Activated CD8-positive, alpha-beta memory T cell treated with anti-CD3 and anti-CD28 coated beads, Interleukin-2, amount 50 U/mL, for 1 hour (primary cell): ENCODE data around the gene WWP2.

Experiments
- DNase-seq: peaks from one replicate; pipeline ENCODE4 v3.0.0-alpha.2; 2020; ENCODE audit errors: extremely low read depth

The WWP2 gene

GRCh38 chr16:69927056-69927757, 165.1 kb downstream of the WWP2 start:
- DNase-seq = no peak

DNA sequence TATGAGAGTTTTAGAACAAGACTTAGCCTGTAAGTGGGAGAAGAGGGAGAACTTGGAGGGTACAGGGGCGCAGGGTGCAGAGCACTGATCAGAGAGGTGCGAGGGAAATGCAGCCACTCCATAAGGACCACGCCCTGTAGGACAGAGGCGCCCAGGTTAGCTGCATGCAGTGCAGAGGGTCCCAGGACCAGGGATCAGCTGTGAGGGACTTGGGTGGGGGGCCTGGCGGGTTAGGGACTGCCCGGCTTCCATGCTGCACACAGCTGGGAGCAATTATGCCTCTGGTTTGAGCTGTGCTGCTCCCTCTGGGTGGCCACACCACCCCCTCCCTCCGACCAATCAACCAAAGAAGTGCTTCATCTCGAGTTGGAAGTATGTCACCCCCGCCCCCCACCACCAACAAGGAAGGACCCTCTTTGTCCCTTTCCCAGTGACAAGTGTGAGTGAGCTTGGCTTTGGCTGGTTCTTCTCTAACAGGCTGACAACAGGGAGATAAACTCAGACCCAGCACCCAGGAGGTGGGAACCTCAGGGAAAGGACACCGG, 166.8 kb downstream of the WWP2 start:
- DNase-seq = no peak

GRCh38 chr16:69929480-69929879, 167.3 kb downstream of the WWP2 start:
- no peak for DNase-seq

DNA sequence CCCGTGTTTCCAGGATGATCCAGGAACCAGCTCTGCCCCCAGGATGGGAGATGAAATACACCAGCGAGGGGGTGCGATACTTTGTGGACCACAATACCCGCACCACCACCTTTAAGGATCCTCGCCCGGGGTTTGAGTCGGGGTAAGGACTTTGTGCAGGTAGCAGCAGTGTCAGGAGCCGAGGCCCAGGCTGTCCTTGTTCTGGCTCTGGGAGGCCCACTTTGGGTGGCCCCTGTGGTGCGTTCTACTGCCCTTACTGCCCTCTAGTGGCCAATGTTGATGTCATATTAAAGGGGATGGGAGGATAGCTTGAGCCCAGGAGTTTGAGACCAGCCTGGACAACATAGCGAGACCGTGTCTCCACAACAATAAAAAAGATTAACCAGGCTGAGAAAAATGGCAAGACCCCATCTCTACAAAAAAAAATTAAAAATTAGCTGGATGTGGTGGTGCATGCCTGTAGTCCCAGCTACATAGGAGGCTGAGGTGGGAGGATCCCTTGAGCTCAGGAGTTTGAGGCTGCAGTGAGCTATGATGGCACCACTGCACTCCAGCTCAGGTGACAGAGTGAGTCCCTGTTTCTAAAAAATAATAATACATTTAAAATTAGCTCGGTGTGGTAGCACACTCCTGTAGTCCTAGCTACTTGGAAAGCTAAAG, 168.1 kb downstream of the WWP2 start:
- DNase-seq = peak; percentile 11

DNA sequence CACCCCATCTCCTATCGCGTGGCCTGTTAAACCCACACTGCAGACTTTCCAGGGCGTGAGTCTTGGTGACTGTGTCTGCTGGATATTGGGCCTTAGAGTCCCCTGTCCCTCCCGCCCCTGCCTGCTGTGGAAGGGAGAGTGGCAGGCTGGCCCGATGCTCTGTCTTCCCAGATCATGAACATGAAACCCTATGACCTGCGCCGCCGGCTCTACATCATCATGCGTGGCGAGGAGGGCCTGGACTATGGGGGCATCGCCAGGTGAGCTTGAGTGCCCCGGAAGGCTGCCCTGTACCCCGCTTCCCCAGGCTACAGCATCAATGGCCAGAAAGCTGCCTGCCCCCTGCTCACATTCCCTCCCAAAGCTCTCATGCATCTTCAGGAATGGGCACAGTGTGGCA, 169.5 kb downstream of the WWP2 start:
- DNase-seq = no peak

DNA sequence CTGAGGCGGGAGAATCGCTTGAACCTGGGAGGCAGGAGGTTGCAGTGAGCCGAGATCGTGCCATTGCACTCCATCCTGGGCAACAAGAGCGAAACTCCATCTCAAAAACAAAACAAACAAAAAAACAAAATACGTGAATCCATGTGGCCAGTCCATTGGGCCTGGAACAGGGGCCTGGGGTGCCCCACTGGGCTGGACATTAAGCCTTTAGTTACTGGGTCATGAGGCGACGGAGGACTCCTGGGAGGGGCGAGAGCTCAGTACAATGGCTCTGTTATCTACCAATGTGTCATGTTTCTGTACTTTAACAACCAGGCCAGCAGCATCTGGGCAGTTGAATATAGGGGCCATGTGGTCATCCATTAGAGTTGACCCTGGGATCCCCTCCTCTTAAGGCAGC, 170.1 kb downstream of the WWP2 start:
- DNase-seq = no peak

DNA sequence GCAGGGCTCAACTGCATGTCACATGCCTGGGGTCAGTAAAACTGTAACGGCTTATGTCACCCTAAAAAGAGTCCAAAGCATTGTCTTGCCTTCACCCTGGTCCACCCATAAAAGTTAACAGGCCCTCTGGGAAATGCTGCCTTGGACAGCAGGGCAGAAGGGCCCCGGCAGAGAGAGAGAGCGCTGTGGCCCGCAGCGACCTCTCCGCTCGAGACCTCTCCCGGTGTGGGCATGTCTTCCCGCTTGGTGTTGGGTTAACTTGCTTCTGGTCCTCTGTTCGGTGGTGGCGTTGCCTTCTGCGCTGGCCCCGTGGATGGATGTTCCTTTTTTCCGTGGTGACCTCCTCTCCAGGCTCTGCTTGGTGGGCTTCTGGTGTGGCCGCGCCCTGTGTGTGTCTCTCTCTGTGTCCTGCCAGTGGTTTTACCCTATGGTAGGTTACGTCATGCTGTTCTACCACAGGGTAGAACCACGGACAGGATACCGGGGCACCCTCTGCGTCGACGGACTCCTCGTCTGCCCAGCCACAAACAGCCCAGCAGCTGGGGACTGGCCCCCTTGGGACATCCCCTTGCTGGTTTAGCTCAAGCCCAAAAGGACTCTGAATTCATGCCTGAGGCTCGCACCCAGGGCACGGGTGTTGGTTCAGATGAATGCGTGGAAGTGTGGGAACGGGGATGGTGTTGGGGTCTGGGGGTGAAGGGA, 170.7 kb downstream of the WWP2 start:
- DNase-seq = no peak

DNA sequence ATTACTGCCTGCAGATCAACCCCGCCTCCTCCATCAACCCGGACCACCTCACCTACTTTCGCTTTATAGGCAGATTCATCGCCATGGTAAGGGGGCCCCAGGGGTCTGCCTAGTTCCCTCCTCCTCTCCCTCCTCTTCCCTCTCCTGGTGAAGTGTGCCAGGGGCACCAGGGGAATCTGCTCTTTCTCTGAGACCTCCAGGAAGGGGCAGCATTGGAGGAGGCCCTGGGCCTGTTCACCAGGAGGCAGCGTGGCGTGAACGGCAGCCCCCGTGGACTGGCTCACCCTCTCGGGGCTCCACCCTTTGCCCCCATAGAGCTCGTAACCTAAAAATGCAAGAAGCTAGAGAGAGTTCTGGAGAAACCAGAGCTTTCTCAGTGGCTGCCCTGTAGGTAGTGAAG, 171.9 kb downstream of the WWP2 start:
- DNase-seq = no peak

DNA sequence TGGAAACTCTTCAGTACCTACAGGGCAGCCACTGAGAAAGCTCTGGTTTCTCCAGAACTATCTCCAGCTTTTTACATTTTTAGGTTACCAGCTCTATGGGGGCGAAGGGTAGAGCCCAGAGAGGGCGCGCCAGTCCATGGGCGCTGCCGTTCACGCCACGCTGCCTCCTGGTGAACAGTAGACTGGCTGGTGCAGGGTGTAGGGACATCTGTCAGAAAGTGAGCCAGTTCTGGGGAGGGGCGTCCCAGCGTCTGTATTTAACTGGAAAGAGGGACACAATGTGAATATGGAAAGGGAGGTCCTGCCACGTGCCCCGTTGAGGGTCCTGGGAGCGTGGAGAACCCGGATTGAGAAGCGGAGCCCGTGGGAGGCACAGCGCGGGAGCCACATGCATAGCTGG, 172.6 kb downstream of the WWP2 start:
- DNase-seq = no peak

- DNase-seq = no peak
Observed at GRCh38 chr16:69935278-69935711, 173.2 kb downstream of the WWP2 start.

DNA sequence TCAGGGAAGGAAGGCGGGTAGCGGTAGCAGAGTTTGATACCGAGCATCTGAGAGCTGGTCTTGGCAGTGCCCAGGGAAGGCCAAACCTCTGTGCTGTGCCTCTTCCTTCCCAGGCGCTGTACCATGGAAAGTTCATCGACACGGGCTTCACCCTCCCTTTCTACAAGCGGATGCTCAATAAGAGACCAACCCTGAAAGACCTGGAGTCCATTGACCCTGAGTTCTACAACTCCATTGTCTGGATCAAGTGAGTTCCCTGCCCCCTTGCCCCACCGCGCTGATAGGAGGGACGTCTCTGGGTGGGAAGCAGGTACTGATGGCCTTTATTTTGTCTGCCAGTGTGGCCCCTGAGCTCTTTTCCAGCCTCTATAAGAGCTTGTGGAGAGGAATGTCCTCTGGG, 173.6 kb downstream of the WWP2 start:
- DNase-seq = no peak

GRCh38 chr16:69936252-69936651, 174.1 kb downstream of the WWP2 start:
- no peak for DNase-seq

GRCh38 chr16:69936751-69937211, 174.6 kb downstream of the WWP2 start:
- no peak for DNase-seq

DNA sequence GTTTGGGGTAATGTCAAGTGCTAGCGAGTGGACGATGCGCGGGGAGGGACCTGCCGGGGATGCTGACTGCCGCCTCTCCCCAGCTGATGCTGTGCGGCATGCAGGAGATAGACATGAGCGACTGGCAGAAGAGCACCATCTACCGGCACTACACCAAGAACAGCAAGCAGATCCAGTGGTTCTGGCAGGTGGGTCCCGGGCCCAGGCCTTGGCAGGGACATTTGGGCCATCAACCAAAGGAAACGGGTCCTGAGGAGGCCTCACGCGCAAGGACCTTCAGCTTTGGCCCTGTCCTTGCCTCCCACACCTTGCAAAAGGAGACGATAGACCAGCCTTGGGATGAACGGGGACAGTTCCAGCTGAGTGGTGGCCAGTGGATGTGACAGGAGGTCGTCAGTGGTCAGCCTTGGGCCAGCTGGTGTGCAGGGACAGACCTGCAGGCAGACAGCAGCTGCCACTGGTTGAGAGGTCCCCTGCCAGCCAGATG, 175.4 kb downstream of the WWP2 start:
- DNase-seq = no peak

- DNase-seq = no peak
Observed at GRCh38 chr16:69938981-69939820, 177.1 kb downstream of the WWP2 start.

- DNase-seq = no peak
Observed at GRCh38 chr16:69939821-69940585, 177.9 kb downstream of the WWP2 start.

DNA sequence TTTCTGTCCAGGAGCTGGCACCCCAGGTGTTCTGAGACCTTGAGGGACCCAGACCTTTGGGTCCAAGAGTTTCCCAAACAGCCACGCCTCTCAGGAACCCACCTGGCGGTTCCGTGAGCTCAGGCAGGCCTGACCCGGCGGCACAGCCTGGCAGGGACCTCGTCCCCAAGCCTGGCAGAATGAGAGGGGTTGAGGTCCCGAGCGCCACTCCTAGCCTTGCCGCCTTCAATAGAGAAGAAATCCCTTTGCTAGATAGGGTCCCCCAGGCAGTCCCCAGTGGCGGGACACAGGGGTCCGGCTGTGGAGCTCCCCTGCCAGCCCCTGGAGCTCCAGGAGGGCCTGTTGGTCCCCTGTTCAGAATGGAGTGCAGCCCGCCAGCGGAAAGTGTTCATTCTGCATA, 178.5 kb downstream of the WWP2 start:
- no peak for DNase-seq

DNA sequence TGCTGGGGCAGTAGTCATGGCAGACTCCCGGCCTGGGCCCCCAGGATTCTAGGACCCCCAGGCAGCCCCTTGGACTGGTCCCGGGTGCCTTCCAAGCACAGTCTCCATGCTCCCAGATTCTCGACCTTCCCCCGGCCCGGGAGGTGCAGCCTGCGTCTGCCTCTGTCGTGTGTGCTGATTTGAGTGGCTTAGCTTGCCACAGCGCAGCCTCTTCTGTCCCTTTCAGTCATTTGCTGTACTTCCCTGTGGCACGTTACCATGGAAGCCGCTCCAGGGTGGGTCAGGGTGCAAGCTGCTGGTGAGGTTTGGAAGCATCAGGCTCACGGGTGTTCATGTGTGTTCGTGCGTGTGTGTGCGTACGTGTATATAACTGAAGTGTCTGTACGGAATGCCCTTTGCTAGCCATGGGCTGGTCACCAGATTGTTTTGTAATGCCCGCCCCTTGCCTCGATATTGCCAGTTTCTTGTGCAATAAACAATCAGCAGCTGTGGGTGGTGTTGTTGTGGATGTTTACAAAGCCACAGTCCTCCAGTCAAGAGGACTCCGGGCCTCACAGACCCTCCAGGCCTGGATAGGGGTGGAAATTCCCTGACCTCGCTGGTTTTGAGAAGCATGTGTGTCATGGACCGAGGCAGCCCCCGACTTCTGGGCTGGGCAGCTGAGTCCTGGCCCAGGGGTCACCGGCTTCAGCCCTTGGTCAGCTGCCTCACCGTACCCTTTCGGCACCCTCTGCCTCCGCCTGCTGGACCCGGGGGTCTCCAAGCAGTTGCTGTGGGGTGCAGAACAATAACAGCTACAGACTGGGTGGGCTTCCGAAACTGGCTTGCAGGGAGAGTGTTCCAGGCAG, 179.3 kb downstream of the WWP2 start:
- DNase-seq = no peak

GRCh38 chr16:69942099-69942491, 180.0 kb downstream of the WWP2 start:
- no peak for DNase-seq

DNA sequence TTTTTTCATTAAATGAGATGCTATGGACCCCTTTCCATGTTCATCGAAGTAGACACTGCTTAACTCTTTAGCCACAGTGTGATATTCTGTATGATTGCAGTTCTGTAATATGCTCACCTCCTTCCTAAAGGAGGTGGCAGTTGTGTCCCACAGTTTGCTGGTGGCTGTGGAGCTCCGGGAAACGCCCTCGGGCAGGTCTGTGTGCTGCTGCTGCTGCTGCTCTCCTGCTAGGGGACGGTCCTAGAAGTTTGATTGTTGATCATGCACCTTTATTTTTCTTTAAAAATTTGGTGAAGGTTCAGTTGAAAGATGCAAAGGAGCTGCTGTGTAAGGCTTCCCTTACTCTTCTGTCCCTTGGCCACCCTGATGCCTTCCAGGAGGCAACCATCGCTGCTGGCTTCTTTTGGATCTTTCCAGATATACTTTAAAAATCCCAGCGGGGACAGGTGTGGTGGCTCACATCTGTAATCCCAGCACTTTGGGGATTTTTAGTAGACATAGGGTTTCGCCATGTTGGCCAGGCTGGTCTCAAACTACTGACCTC, 180.6 kb downstream of the WWP2 start:
- no peak for DNase-seq
